Measurements from ENCODE around the gene NOL11. TPM values are rescaled to one million over a fixed set of nuclear protein-coding genes. Genes with fewer than 3 reads are reported as not detected.

Gene NOL11
- total RNA-seq, 1 donor from 2014 or later: 90.4 TPM

DNA sequence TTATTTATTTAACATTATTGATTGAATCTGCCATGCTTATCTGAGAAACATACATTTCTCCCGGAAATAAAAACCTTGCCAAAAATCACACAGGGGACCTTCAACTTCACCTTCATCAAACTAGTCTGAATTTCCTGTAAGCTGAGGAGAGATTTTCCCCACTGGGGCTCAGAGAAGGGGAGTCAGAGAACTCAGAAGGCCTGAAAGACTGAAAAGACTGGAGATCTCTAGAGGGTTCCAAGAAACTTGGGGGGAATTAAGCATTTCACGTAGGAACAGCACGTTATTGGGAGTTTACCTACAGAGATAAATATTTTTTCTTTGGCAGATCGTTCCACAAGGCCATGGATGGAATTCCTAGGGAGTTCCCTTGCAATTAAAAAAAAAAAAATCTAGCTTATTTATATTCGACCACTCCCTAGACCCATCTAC, 528 bp upstream of the NOL11 start:
- no peak overlapping the region for H3K27ac ChIP-seq
- H3K36me3 ChIP-seq: peaks cover 17% of the 10 kb centered on the region
- H2AFZ ChIP-seq (replicated peaks): peak overlapping the region; percentile 56
- peaks cover 39% of the 10 kb centered on the region for H3K79me2 ChIP-seq (ENCODE audit: low read depth)
- Mint-ChIP-seq H3K4me1 (peaks cover 9% of the 10 kb centered on the region), H3K4me3 (peak overlapping the region; percentile 100), H3K36me3 (no peaks in the 10 kb centered on the region), H3K27ac (peak overlapping the region; percentile 99), H3K9me3 (peaks cover 6% of the 10 kb centered on the region), H3K27me3 (ENCODE audit: insufficient read depth, low read depth) (peaks cover 3% of the 10 kb centered on the region)
- peaks cover 18% of the 10 kb centered on the region for H3K4me1 ChIP-seq
- peaks cover 11% of the 10 kb centered on the region for H4K20me1 ChIP-seq (ENCODE audit: low read depth)
- TF ChIP-seq EZH2phosphoT487 (IDR thresholded peaks at IDR 0.05) (no peak), EZH2 (IDR thresholded peaks at IDR 0.05) (no peak)
- TF ChIP-seq, protein P1, sequence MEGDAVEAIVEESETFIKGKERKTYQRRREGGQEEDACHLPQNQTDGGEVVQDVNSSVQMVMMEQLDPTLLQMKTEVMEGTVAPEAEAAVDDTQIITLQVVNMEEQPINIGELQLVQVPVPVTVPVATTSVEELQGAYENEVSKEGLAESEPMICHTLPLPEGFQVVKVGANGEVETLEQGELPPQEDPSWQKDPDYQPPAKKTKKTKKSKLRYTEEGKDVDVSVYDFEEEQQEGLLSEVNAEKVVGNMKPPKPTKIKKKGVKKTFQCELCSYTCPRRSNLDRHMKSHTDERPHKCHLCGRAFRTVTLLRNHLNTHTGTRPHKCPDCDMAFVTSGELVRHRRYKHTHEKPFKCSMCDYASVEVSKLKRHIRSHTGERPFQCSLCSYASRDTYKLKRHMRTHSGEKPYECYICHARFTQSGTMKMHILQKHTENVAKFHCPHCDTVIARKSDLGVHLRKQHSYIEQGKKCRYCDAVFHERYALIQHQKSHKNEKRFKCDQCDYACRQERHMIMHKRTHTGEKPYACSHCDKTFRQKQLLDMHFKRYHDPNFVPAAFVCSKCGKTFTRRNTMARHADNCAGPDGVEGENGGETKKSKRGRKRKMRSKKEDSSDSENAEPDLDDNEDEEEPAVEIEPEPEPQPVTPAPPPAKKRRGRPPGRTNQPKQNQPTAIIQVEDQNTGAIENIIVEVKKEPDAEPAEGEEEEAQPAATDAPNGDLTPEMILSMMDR (IDR thresholded peaks at IDR 0.05): no peak
- no peak for DNase-seq (ENCODE audit: low spot score)
- H3K4me3 ChIP-seq: peak overlapping the region; percentile 82
- H3K4me2 ChIP-seq: peak overlapping the region; percentile 96
- H3K27me3 ChIP-seq: no peaks in the 10 kb centered on the region
- H3K9me3 ChIP-seq (ENCODE audit: low read depth): peaks cover 8% of the 10 kb centered on the region
- H3K9ac ChIP-seq: peak overlapping the region; percentile 77
- H3F3A ChIP-seq (ENCODE audit: low read depth): peaks cover 12% of the 10 kb centered on the region

DNA sequence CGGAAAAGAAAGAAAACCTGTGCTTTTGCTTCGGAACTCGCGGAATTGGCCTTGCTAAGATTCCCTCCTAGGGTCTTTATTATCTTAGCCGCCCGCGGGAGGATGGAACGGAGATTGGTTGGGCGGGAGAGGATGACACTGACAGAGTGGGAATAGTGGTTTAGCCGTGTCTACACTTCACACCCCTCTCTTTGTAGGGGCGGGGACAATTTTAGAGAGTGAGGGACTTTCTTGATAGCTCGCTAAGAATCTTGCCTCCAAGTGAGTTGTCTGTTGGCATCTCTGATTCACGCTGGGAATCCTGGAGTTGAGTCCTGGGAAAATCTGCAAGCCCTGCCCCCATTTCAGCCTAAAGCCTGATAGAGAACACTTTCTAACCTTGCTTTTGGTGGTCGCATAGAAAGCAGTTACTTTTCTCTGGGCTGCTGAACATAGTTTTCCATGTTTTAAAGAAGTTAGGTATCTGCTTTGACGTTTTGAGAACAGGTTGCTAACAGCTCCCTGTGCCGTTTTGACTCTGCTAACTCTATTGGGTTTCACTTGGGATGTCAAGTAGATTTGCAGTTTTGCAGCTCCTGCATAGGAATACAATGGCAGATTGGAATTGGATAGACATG, 697 bp downstream of the NOL11 start:
- H3K36me3 Mint-ChIP-seq: peaks cover 2% of the 10 kb centered on the region
- peak overlapping the region; percentile 99 for H3K27ac Mint-ChIP-seq
- Histone ChIP-seq H3K4me3 (peak overlapping the region; percentile 82), H3K4me2 (peak overlapping the region; percentile 95), H3K36me3 (peaks cover 23% of the 10 kb centered on the region), H3K4me1 (peaks cover 18% of the 10 kb centered on the region), H2AFZ (replicated peaks) (peak overlapping the region; percentile 67), H3K9me3 (ENCODE audit: low read depth) (peaks cover 2% of the 10 kb centered on the region), H3K79me2 (ENCODE audit: low read depth) (peaks cover 39% of the 10 kb centered on the region), H3F3A (ENCODE audit: low read depth) (peaks cover 12% of the 10 kb centered on the region), H3K9ac (peak overlapping the region; percentile 98), H3K27me3 (no peaks in the 10 kb centered on the region), H4K20me1 (ENCODE audit: low read depth) (peaks cover 11% of the 10 kb centered on the region), H3K27ac (peak overlapping the region; percentile 89)
- TF ChIP-seq, protein P1 (IDR thresholded peaks at IDR 0.05): no peak
- TF ChIP-seq EZH2 (IDR thresholded peaks at IDR 0.05): no peak
- no peak for TF ChIP-seq EZH2phosphoT487 (IDR thresholded peaks at IDR 0.05)
- DNase-seq (ENCODE audit: low spot score): no peak
- peaks cover under 1% of the 10 kb centered on the region for H3K9me3 Mint-ChIP-seq
- H3K4me3 Mint-ChIP-seq: peak overlapping the region; percentile 100
- peaks cover 6% of the 10 kb centered on the region for H3K4me1 Mint-ChIP-seq
- peaks cover 2% of the 10 kb centered on the region for H3K27me3 Mint-ChIP-seq (ENCODE audit: insufficient read depth, low read depth)

DNA sequence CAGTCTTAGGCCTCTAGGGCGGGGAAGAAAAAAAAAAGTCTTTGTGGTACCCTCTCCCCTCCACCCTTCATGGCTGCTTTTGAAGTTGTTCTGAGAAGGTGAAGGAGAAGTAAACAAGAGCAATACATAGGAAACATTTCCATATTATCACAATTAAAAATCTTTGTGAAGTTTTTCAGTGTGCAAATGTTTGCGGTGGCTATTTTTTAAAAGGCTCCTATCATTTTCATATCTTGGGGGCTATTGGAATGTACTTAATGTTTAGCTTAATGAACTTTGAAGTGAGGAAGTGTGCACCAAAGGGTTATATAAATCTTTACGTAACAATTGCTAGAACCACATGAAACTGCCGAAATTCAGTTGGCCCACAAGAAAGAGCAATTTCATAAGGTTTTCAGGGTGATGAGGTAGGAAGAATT, 7.6 kb downstream of the NOL11 start:
- peaks cover 2% of the 10 kb centered on the region for H3K27me3 Mint-ChIP-seq (ENCODE audit: insufficient read depth, low read depth)
- TF ChIP-seq, protein P1 (IDR thresholded peaks at IDR 0.05): no peak
- TF ChIP-seq EZH2phosphoT487 (IDR thresholded peaks at IDR 0.05) (no peak), EZH2 (IDR thresholded peaks at IDR 0.05) (no peak)
- Histone ChIP-seq H3K27me3 (no peaks in the 10 kb centered on the region), H3K4me1 (no peaks in the 10 kb centered on the region), H2AFZ (replicated peaks) (no peak overlapping the region), H3K4me3 (no peak overlapping the region), H3K9ac (no peak overlapping the region), H4K20me1 (ENCODE audit: low read depth) (no peaks in the 10 kb centered on the region), H3F3A (ENCODE audit: low read depth) (peaks cover 5% of the 10 kb centered on the region), H3K79me2 (ENCODE audit: low read depth) (peaks cover 23% of the 10 kb centered on the region), H3K36me3 (peaks cover 45% of the 10 kb centered on the region), H3K27ac (no peak overlapping the region), H3K4me2 (no peak overlapping the region), H3K9me3 (ENCODE audit: low read depth) (no peaks in the 10 kb centered on the region)
- no peaks in the 10 kb centered on the region for H3K9me3 Mint-ChIP-seq
- no peak for DNase-seq (ENCODE audit: low spot score)
- no peaks in the 10 kb centered on the region for H3K4me1 Mint-ChIP-seq
- H3K36me3 Mint-ChIP-seq: peaks cover 42% of the 10 kb centered on the region
- H3K4me3 Mint-ChIP-seq: no peak overlapping the region
- H3K27ac Mint-ChIP-seq: no peak overlapping the region
